HEK293 (cell line): Measurements from ENCODE around the gene HECTD4.

Experiments
- CTCF ChIA-PET: fragments of 350-600 bp; formaldehyde crosslinking; extraction: SDS; loops from one replicate; lab custom pipeline; 2021; ENCODE audit warnings: antibody characterized with exemption; lab: Yijun Ruan, JAX
- POLR2A ChIA-PET: fragments of 300-600 bp; formaldehyde crosslinking; extraction: SDS; loops from one replicate; lab custom pipeline; 2020; ENCODE audit warnings: antibody characterized with exemption, inconsistent platforms; lab: Yijun Ruan, JAX
- H3K27ac ChIP-seq: fragments of 200-500 bp; sonication (Bioruptor generic); 2 replicates; pipeline ENCODE4 v1.5.1; 2014; ENCODE audit warnings: low read depth, low read length, control low read depth, inconsistent platforms; ENCODE audit errors: extremely low read depth
- H3K36me3 ChIP-seq, 2 experiments: fragments of 200-500 bp in 1 of 2; sonication (Bioruptor generic) in 1 of 2; 1 replicate in 1 of 2; 2 replicates in 1 of 2; pipeline ENCODE4 v1.5.1; 2014 to 2017; ENCODE audit warnings: inconsistent platforms in 2 of 2, low read length in 2 of 2; ENCODE audit not compliant: control insufficient read depth in 2 of 2, insufficient read depth in 1 of 2
- H3K4me1 ChIP-seq: fragments of 200-500 bp; sonication (Bioruptor generic); 2 replicates; pipeline ENCODE4 v1.5.1; 2014; ENCODE audit warnings: mild to moderate bottlenecking, low read length, inconsistent platforms; ENCODE audit not compliant: control insufficient read depth, insufficient read depth
- H3K4me3 ChIP-seq: 2 replicates; pipeline ENCODE4 v1.5.1; 2011; ENCODE audit warnings: low read depth, mild to moderate bottlenecking, control low read depth, low read length, moderate library complexity
- H3K9me3 ChIP-seq: fragments of 200-500 bp; sonication (Bioruptor generic); 2 replicates; pipeline ENCODE4 v1.5.1; 2014; ENCODE audit warnings: low read depth, low read length, inconsistent platforms; ENCODE audit not compliant: control insufficient read depth, insufficient read depth
- EGR2 ChIP-seq: fragments of 450-650 bp; formaldehyde crosslinking; IDR thresholded peaks from 2 replicates; pipeline ENCODE4 v1.5.1; 2016; ENCODE audit warnings: low read depth, missing biosample characterization, missing genetic modification characterization
- PRDM1 ChIP-seq: fragments of 450-650 bp; formaldehyde crosslinking; IDR thresholded peaks from 2 replicates; pipeline ENCODE4; 2016; ENCODE audit warnings: missing biosample characterization, missing genetic modification characterization
- SCRT1 ChIP-seq: fragments of 450-650 bp; formaldehyde crosslinking; IDR thresholded peaks from 2 replicates; pipeline ENCODE4 v1.5.1; 2016; ENCODE audit warnings: missing biosample characterization, missing genetic modification characterization, borderline replicate concordance
- SCRT2 ChIP-seq: fragments of 450-650 bp; formaldehyde crosslinking; IDR thresholded peaks from 2 replicates; pipeline ENCODE4 v1.5.1; 2016; ENCODE audit warnings: missing biosample characterization, missing genetic modification characterization
- TCF7L2 ChIP-seq: IDR thresholded peaks from 2 replicates; pipeline ENCODE4 v1.6.1; 2011; ENCODE audit warnings: low read depth, mild to moderate bottlenecking, inconsistent platforms, low read length, moderate library complexity, borderline replicate concordance
- ZFHX2 ChIP-seq: fragments of 450-650 bp; formaldehyde crosslinking; conservative IDR thresholded peaks from 2 replicates; pipeline ENCODE4 v1.5.1; 2016; ENCODE audit warnings: missing biosample characterization, missing genetic modification characterization
- ZNF184 ChIP-seq: fragments of 450-650 bp; IDR thresholded peaks from 2 replicates; pipeline ENCODE4 v1.5.1; 2018; ENCODE audit warnings: missing biosample characterization, mild to moderate bottlenecking, missing genetic modification characterization
- ZNF292 ChIP-seq: fragments of 450-650 bp; formaldehyde crosslinking; IDR thresholded peaks from 2 replicates; pipeline ENCODE4 v1.5.1; 2016; ENCODE audit warnings: low read depth, missing biosample characterization, missing genetic modification characterization, borderline replicate concordance
- ZNF335 ChIP-seq: fragments of 450-650 bp; formaldehyde crosslinking; conservative IDR thresholded peaks from 2 replicates; pipeline ENCODE4 v1.5.1; 2016; ENCODE audit warnings: missing biosample characterization, missing genetic modification characterization
- ZNF350 ChIP-seq: fragments of 450-650 bp; formaldehyde crosslinking; IDR thresholded peaks from 2 replicates; pipeline ENCODE4 v1.5.0; 2017; ENCODE audit warnings: missing biosample characterization, mild to moderate bottlenecking, missing genetic modification characterization
- ZNF433 ChIP-seq: fragments of 450-650 bp; formaldehyde crosslinking; IDR thresholded peaks from 2 replicates; pipeline ENCODE4 v1.5.1; 2016; ENCODE audit warnings: missing biosample characterization, missing genetic modification characterization, low read depth
- ZNF776 ChIP-seq: fragments of 450-650 bp; formaldehyde crosslinking; IDR thresholded peaks from 2 replicates; pipeline ENCODE4 v1.5.0; 2017; ENCODE audit warnings: missing biosample characterization, missing genetic modification characterization, borderline replicate concordance
- ZXDB ChIP-seq: fragments of 450-650 bp; formaldehyde crosslinking; IDR thresholded peaks from 2 replicates; pipeline ENCODE4 v1.5.1; 2016; ENCODE audit warnings: missing biosample characterization, missing genetic modification characterization
- TF ChIP-seq, protein P1 (sequence below): fragments of 450-650 bp; IDR thresholded peaks from 2 replicates; pipeline ENCODE4 v1.5.1; 2018; ENCODE audit warnings: missing biosample characterization, missing genetic modification characterization
- TF ChIP-seq, protein P2 (sequence below): fragments of 450-650 bp; formaldehyde crosslinking; IDR thresholded peaks from 2 replicates; pipeline ENCODE4 v1.5.1; 2016; ENCODE audit warnings: missing biosample characterization, missing genetic modification characterization

The HECTD4 gene

DNA sequence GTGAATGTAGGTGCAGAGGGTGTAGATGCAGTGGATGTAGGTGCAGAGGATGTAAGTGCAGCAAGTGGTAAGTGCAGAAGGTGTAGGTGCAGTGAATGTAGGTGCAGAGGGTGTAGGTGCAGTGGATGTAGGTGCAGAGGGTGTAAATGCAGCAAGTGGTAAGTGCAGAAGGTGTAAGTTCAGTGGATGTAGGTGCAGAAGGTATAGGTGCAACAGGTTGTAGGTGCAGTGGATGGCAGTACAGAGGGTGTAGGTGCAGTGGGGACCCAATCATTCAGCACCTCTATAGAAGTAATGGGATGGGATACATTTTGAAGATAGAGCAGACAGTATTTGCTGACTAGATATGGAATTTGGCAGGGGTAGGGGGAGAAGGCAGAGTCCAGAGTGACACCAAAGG lies 85.0 kb downstream of the HECTD4 start:
- Histone ChIP-seq H3K4me3 (no peak overlapping the region), H3K36me3 (peaks cover 0 to 34% of the 10 kb centered on the region in 2 experiments), H3K27ac (no peak overlapping the region), H3K9me3 (no peaks in the 10 kb centered on the region), H3K4me1 (no peaks in the 10 kb centered on the region)
- ChIA-PET POLR2A (no interaction called here), CTCF (no interaction called here)
- peak; percentile 93 for TF ChIP-seq SCRT2 (tag by site-specific recombination)
- peak; percentile 11; the same call in 1 of the 2 replicates for TF ChIP-seq EGR2 (tag by site-specific recombination)
- peak; percentile 95 for TF ChIP-seq SCRT1
- TF ChIP-seq ZXDB, result no peak

DNA sequence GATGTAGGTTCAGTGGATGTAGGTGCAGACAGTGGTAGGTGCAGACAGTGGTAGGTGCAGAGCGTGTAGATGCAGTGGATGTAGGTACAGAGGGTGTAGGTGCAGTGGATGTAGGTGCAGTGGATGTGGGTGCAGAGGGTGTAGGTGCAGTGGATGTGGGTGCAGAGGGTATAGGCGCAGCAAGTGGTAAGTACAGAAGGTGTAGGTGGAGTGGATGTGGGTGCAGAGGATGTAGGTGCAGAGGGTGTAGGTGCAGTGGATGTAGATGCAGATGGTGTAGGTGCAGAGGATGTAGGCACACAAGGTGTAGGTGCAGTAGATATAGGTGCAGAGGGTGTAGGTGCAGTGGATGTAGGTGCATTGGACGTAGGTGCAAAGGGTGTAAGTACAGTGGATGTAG lies 86.0 kb downstream of the HECTD4 start:
- H3K4me1 ChIP-seq, result no peaks in the 10 kb centered on the region
- ChIA-PET POLR2A (no interaction called here), CTCF (no interaction called here)
- no peak overlapping the region for H3K4me3 ChIP-seq
- no peak overlapping the region for H3K27ac ChIP-seq
- H3K9me3 ChIP-seq, result no peaks in the 10 kb centered on the region
- TF ChIP-seq EGR2 (tag by site-specific recombination) (peak; percentile 95), ZNF776 (tag by site-specific recombination) (no peak), SCRT1 (0 out of 2 replicates have a peak, but pooled peaks have one; percentile 30), ZNF350 (tag by site-specific recombination) (no peak), ZFHX2 (tag by site-specific recombination) (peak; percentile 87)
- TF ChIP-seq, protein P1, sequence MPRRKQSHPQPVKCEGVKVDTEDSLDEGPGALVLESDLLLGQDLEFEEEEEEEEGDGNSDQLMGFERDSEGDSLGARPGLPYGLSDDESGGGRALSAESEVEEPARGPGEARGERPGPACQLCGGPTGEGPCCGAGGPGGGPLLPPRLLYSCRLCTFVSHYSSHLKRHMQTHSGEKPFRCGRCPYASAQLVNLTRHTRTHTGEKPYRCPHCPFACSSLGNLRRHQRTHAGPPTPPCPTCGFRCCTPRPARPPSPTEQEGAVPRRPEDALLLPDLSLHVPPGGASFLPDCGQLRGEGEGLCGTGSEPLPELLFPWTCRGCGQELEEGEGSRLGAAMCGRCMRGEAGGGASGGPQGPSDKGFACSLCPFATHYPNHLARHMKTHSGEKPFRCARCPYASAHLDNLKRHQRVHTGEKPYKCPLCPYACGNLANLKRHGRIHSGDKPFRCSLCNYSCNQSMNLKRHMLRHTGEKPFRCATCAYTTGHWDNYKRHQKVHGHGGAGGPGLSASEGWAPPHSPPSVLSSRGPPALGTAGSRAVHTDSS (tag by site-specific recombination), result no peak
- H3K36me3 ChIP-seq, result peaks cover 0 to 31% of the 10 kb centered on the region in 2 experiments; a peak in 2 of 3 replicates

DNA sequence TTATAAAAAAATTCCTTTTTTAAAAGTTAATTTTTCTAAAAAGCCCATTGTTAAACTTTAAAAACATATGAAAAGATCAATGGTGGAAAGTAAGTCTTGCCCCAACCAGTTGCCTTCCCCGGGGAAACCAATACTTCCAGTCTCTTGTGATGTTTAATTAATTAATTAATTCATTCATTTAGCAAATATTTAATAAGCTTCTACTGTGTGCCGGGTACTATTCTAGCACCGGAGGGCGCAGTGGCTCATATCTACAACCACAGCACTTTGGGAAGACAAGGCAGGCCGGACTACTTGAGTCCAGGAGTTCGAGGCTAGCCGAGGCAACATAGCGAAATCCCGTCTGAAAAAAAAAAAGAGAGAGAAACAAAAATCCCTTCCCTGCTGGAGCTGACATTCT lies 87.4 kb downstream of the HECTD4 start:
- no peak overlapping the region for H3K4me3 ChIP-seq
- H3K4me1 ChIP-seq, result no peaks in the 10 kb centered on the region
- no peaks in the 10 kb centered on the region for H3K9me3 ChIP-seq
- TF ChIP-seq PRDM1 (tag by site-specific recombination) (no peak), TCF7L2 (no peak), ZNF335 (tag by site-specific recombination) (no peak), ZNF292 (no peak), ZNF184 (tag by site-specific recombination) (no peak), ZNF433 (tag by site-specific recombination) (no peak)
- TF ChIP-seq, protein P2, sequence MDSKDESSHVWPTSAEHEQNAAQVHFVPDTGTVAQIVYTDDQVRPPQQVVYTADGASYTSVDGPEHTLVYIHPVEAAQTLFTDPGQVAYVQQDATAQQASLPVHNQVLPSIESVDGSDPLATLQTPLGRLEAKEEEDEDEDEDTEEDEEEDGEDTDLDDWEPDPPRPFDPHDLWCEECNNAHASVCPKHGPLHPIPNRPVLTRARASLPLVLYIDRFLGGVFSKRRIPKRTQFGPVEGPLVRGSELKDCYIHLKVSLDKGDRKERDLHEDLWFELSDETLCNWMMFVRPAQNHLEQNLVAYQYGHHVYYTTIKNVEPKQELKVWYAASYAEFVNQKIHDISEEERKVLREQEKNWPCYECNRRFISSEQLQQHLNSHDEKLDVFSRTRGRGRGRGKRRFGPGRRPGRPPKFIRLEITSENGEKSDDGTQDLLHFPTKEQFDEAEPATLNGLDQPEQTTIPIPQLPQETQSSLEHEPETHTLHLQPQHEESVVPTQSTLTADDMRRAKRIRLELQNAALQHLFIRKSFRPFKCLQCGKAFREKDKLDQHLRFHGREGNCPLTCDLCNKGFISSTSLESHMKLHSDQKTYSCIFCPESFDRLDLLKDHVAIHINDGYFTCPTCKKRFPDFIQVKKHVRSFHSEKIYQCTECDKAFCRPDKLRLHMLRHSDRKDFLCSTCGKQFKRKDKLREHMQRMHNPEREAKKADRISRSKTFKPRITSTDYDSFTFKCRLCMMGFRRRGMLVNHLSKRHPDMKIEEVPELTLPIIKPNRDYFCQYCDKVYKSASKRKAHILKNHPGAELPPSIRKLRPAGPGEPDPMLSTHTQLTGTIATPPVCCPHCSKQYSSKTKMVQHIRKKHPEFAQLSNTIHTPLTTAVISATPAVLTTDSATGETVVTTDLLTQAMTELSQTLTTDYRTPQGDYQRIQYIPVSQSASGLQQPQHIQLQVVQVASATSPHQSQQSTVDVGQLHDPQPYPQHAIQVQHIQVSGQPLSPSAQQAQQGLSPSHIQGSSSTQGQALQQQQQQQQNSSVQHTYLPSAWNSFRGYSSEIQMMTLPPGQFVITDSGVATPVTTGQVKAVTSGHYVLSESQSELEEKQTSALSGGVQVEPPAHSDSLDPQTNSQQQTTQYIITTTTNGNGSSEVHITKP (tag by site-specific recombination), result no peak
- no peak overlapping the region for H3K27ac ChIP-seq
- POLR2A ChIA-PET, result no interaction called here
- peaks cover 3 to 34% of the 10 kb centered on the region in 2 experiments; a peak in 2 of 3 replicates for H3K36me3 ChIP-seq
- CTCF ChIA-PET, result interaction anchor here (0.6 to 0.8 kb wide), 2 partner anchors 11 to 577 kb away, joined by 3 to 4 read pairs; no protein-coding TSS in a partner anchor
